Measurements from ENCODE around the gene ABL2.

GRCh38 chr1:179121159-179121938, 108.1 kb downstream of the ABL2 start:
- peak; percentile 61 to 67 (median 66) for TF ChIP-seq CTCF (IDR thresholded peaks at IDR 0.05)
- TF ChIP-seq POLR2AphosphoS5 (IDR thresholded peaks at IDR 0.05): no peak
